Ishikawa (cell line): Measurements from ENCODE around the gene ATRNL1.

ENCODE experiments used
- CEBPB ChIP-seq: IDR thresholded peaks from 2 replicates; pipeline ENCODE4 v1.6.1; 2012
- CREB1 ChIP-seq: IDR thresholded peaks from 2 replicates; pipeline ENCODE4 v1.6.1; 2012; ENCODE audit warnings: low read depth
- EGR1 ChIP-seq: IDR thresholded peaks from 2 replicates; pipeline ENCODE4 v1.6.1; 2012
- EP300 ChIP-seq: IDR thresholded peaks from 2 replicates; pipeline ENCODE4 v1.6.1; 2012; ENCODE audit warnings: borderline replicate concordance
- FOXM1 ChIP-seq: IDR thresholded peaks from 2 replicates; pipeline ENCODE4 v1.6.1; 2012; ENCODE audit warnings: low read depth, borderline replicate concordance
- NFIC ChIP-seq: IDR thresholded peaks from 2 replicates; pipeline ENCODE4 v1.6.1; 2012
- RAD21 ChIP-seq: IDR thresholded peaks from 2 replicates; pipeline ENCODE4 v1.6.1; 2012; ENCODE audit warnings: low read depth
- TAF1 ChIP-seq: IDR thresholded peaks from 2 replicates; pipeline ENCODE4 v1.6.1; 2012; ENCODE audit warnings: low read depth, mild to moderate bottlenecking
- TCF12 ChIP-seq: IDR thresholded peaks from 2 replicates; pipeline ENCODE4 v1.6.1; 2012; ENCODE audit warnings: low read depth
- TEAD4 ChIP-seq: IDR thresholded peaks from 2 replicates; pipeline ENCODE4 v1.6.1; 2012
- YY1 ChIP-seq: IDR thresholded peaks from 2 replicates; pipeline ENCODE4 v1.6.1; 2012; ENCODE audit warnings: low read depth
- ZBTB7A ChIP-seq: IDR thresholded peaks from 2 replicates; pipeline ENCODE4 v1.6.1; 2012; ENCODE audit warnings: low read depth
- TF ChIP-seq, protein P1 (sequence below): IDR thresholded peaks from 2 replicates; pipeline ENCODE4 v1.6.1; 2012
- TF ChIP-seq, protein P2 (sequence below): IDR thresholded peaks from 2 replicates; pipeline ENCODE4 v1.6.1; 2012
- TF ChIP-seq, protein P3 (sequence below): IDR thresholded peaks from 2 replicates; pipeline ENCODE4 v1.6.1; 2012; ENCODE audit warnings: low read depth, mild to moderate bottlenecking

The ATRNL1 gene

DNA sequence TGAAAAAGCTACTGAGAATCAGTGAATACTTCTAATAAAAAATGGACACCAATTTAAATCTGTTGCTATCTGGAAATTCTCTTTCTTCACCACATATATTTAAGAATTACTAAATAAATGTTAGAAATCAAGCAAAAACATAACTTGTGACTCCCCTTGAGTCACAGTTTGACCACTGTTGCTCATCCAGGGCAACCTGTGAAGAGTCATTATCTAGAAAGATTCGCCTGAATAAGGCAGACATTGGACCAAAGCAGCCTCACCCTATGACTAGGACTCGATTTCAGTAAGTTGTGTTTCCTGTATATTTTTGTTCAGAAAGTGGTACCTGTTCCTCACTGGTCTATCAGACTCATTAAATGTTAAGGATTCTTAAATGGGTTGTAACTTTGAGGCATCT is 572.4 kb downstream of the ATRNL1 start:
- TF ChIP-seq ZBTB7A (no peak), CREB1 (no peak), NFIC (no peak), YY1 (no peak), RAD21 (no peak), TCF12 (no peak), TAF1 (no peak), EP300 (no peak), CEBPB (no peak), FOXM1 (no peak)
- TF ChIP-seq, protein P1, sequence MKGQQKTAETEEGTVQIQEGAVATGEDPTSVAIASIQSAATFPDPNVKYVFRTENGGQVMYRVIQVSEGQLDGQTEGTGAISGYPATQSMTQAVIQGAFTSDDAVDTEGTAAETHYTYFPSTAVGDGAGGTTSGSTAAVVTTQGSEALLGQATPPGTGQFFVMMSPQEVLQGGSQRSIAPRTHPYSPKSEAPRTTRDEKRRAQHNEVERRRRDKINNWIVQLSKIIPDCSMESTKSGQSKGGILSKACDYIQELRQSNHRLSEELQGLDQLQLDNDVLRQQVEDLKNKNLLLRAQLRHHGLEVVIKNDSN, result no peak
- TF ChIP-seq, protein P2, sequence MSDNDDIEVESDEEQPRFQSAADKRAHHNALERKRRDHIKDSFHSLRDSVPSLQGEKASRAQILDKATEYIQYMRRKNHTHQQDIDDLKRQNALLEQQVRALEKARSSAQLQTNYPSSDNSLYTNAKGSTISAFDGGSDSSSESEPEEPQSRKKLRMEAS, result no peak
- TF ChIP-seq, protein P3, sequence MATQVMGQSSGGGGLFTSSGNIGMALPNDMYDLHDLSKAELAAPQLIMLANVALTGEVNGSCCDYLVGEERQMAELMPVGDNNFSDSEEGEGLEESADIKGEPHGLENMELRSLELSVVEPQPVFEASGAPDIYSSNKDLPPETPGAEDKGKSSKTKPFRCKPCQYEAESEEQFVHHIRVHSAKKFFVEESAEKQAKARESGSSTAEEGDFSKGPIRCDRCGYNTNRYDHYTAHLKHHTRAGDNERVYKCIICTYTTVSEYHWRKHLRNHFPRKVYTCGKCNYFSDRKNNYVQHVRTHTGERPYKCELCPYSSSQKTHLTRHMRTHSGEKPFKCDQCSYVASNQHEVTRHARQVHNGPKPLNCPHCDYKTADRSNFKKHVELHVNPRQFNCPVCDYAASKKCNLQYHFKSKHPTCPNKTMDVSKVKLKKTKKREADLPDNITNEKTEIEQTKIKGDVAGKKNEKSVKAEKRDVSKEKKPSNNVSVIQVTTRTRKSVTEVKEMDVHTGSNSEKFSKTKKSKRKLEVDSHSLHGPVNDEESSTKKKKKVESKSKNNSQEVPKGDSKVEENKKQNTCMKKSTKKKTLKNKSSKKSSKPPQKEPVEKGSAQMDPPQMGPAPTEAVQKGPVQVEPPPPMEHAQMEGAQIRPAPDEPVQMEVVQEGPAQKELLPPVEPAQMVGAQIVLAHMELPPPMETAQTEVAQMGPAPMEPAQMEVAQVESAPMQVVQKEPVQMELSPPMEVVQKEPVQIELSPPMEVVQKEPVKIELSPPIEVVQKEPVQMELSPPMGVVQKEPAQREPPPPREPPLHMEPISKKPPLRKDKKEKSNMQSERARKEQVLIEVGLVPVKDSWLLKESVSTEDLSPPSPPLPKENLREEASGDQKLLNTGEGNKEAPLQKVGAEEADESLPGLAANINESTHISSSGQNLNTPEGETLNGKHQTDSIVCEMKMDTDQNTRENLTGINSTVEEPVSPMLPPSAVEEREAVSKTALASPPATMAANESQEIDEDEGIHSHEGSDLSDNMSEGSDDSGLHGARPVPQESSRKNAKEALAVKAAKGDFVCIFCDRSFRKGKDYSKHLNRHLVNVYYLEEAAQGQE, result no peak

DNA sequence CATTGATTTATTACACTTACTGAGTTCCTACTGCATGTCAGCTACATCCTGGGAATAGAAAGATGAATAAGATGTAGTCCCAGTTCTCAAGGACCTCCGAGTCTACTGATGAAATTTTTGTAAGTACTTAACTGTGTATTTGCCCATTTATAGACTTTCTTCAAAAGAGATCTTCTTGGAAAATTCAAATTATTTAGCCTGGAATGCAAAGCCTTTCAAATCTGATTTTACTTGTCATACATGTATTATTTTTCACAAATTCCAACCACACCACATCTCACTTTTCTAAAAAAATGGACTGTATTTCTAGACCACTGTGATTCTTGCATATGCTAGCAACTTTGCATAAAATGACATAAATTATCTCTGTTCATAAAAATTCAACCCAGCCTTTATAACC is 581.3 kb downstream of the ATRNL1 start:
- TF ChIP-seq YY1 (no peak), EP300 (no peak), CEBPB (no peak), CREB1 (no peak), RAD21 (no peak), FOXM1 (no peak), TAF1 (no peak), ZBTB7A (no peak), TCF12 (no peak), TEAD4 (no peak), NFIC (no peak), EGR1 (no peak)
- TF ChIP-seq, protein P3, result no peak
- TF ChIP-seq, protein P2, result no peak
- TF ChIP-seq, protein P1, result no peak

DNA sequence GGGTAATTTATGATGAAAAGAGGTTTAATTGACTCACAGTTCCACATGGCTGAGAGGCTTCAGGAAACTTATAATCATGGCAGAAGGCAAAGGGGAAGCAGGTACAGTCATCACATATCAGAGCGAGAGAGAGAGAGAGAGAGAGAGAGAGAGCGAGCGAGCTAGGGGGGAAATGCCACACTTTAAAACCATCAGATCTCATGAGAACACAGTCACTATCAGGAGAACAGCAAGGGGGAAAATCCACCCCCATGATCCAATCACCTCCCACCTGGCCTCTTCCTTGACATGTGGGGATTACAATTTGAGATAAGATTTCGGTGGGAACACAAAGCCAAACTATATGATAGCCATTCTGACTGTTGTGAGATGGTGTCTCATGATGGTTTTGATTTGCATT is 603.6 kb downstream of the ATRNL1 start:
- TF ChIP-seq, protein P2, result no peak
- TF ChIP-seq EP300 (no peak), ZBTB7A (no peak), TCF12 (no peak), FOXM1 (no peak), TEAD4 (no peak), CEBPB (no peak), NFIC (no peak), YY1 (no peak), CREB1 (no peak), RAD21 (no peak), TAF1 (no peak)
- TF ChIP-seq, protein P1, result no peak

DNA sequence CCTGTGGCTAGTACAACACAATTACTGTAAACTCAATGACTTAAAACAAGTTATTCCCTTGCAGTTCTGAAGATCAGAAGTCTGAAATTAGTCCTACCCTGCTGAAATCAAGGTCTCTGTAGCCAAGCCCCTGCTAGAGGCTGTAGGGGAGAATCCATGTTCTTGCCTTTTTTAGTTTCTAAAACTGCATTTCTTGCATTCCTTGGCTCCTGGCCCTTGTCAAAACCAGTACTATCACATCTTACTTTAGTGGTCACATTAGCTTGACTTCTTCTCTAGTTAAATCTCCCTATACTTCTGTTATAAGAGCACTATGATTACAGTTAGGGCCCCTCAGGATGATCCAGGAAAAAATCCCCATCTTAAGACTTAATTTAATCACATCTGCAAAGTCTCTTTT is 612.9 kb downstream of the ATRNL1 start:
- no peak for TF ChIP-seq TAF1
- no peak for TF ChIP-seq RAD21
- no peak for TF ChIP-seq ZBTB7A
- no peak for TF ChIP-seq TCF12
- no peak for TF ChIP-seq FOXM1

DNA sequence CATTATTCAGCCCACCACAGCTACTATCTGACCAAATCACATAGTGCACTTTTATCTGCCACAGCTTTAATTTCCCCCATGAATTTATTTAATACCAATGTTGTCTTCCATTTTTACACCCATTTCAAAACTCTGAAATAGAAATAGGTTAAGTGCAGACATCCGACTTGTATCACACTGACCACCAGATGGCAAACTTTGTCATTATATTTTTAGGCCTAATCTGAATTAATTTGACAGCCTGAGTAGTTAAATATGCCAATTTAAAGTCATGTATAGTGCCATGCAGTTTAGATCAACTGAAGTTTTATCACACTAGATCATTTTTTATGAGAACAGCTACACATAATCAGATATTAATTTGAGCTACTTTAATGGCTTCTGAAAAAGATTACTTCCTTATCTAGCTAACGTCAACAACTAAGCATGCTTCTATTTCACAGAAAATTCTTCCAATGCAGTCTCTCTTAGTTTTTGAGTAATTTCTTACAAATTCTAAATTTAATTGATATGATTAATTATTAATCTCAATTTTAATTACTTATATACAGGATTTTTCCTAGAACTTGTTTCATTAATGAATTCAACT is 613.4 kb downstream of the ATRNL1 start:
- TF ChIP-seq RAD21 (peak; percentile 50), TCF12 (no peak), CEBPB (no peak)

DNA sequence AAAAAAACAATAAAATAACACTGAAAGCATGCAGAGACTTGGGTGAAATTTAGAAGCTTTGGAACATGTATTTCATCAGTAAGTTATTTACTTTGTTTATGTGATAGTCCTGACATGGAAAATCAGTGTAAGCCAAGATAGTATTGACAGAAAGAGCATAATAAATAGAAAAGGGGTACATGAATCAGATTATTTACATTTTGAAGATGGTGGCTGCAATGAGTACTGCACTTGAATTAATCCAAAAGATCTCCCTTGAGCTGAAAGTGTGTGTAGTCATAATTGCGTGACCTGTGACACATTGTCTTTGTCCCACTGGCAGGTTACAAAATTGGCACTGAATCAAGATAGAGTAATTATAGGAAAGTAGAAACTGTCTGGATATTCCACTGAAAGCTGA is 617.0 kb downstream of the ATRNL1 start:
- no peak for TF ChIP-seq ZBTB7A
